HCT116 (cell line): Measurements from ENCODE around the gene TBC1D1. TPM values are rescaled to one million over a fixed set of nuclear protein-coding genes. Genes with fewer than 3 reads are reported as not detected.

Source experiments
- ATAC-seq: fragments of 200-7000 bp; cut with Tn5 transposase; 2 replicates; pipeline ENCODE4 v1.9.1; 2020; ENCODE audit warnings: mild to moderate bottlenecking, moderate library complexity
- BruUV-seq: library from RNA; stranded (reverse); fragments of 400-500 nt; replicated peaks from 2 replicates; lab custom pipeline; 2021; lab: Mats Ljungman, UMichigan
- CTCF ChIA-PET: fragments of 300-600 bp; sonication (Branson Sonifier 250); formaldehyde crosslinking; loops from one replicate; lab custom pipeline; 2021; ENCODE audit warnings: antibody characterized with exemption; lab: Charles Lee
- POLR2A ChIA-PET: fragments of 300-600, 350-600 bp; sonication (Branson Sonifier 250); formaldehyde crosslinking; loops from one replicate; lab custom pipeline; 2021; ENCODE audit warnings: antibody characterized with exemption; lab: Charles Lee
- RAD21 ChIA-PET, 2 experiments: fragments of 300-600 bp; sonication (Branson Sonifier 250); formaldehyde crosslinking; loops; one replicate each; lab custom pipeline; 2023; ENCODE audit warnings: low total read pairs in 2 of 2; ENCODE audit not compliant: uncharacterized antibody in 2 of 2, unreplicated experiment in 2 of 2, low non-redundant PET in 1 of 2; lab: Charles Lee
- DNase-seq: peaks from one replicate; pipeline ENCODE4 v3.0.0-alpha.2; 2010; ENCODE audit warnings: low read depth, low spot score
- H2AFZ ChIP-seq: fragments of 200-600 bp; shearing (Covaris generic), sonication (generic); 2 replicates; pipeline ENCODE4 v1.6.1; 2017; ENCODE audit warnings: low read depth, mixed run types, mixed read lengths, antibody characterized with exemption, low read length; ENCODE audit not compliant: poor library complexity, severe bottlenecking
- H3K27ac ChIP-seq: 2 replicates; pipeline ENCODE4 v1.5.1; 2012; ENCODE audit warnings: low read depth, low read length
- H3K27me3 ChIP-seq: fragments of 200-600 bp; sonication (generic); 2 replicates; pipeline ENCODE4 v1.6.1; 2016; ENCODE audit warnings: mixed run types, low read length, mixed read lengths; ENCODE audit not compliant: insufficient read depth
- H3K36me3 ChIP-seq, 2 experiments: fragments of 200-500 bp in 1 of 2; fragments of 200-600 bp in 1 of 2; sonication (Bioruptor generic) in 1 of 2; sonication (generic) in 1 of 2; 2 replicates each; pipeline versions ENCODE4 v1.5.1 to v1.6.1; 2014 to 2016; ENCODE audit warnings: low read length in 2 of 2, inconsistent platforms in 1 of 2, mixed read lengths in 1 of 2, mixed run types in 1 of 2; ENCODE audit not compliant: insufficient read depth in 2 of 2, control insufficient read depth in 1 of 2
- H3K4me1 ChIP-seq, 2 experiments: fragments of 200-600 bp in 1 of 2; sonication (generic) in 1 of 2; 2 replicates each; pipeline versions ENCODE4 v1.5.1 to v1.6.1; 2012 to 2017; ENCODE audit warnings: low read length in 2 of 2, inconsistent platforms in 1 of 2, mild to moderate bottlenecking in 1 of 2, mixed read lengths in 1 of 2, mixed run types in 1 of 2, moderate library complexity in 1 of 2; ENCODE audit not compliant: insufficient read depth in 2 of 2, control insufficient read depth in 1 of 2
- H3K4me2 ChIP-seq: fragments of 200-600 bp; sonication (generic); 2 replicates; pipeline ENCODE4 v1.6.1; 2017; ENCODE audit warnings: mixed run types, low read length, mixed read lengths
- H3K4me3 ChIP-seq, 2 experiments: fragments of 200-600 bp in 1 of 2; sonication (generic) in 1 of 2; replicated peaks in 1 of 2; 2 replicates each; pipeline ENCODE4 v1.5.1; 2011 to 2016; ENCODE audit warnings: low read length in 2 of 2, control low read depth in 1 of 2, low read depth in 1 of 2, mild to moderate bottlenecking in 1 of 2, mixed read lengths in 1 of 2, mixed run types in 1 of 2
- H3K79me2 ChIP-seq: fragments of 200-600 bp; sonication (generic); 2 replicates; pipeline ENCODE4 v1.6.1; 2017; ENCODE audit warnings: mild to moderate bottlenecking, mixed run types, low read length, moderate library complexity, mixed read lengths; ENCODE audit not compliant: insufficient read depth
- H3K9ac ChIP-seq: fragments of 200-600 bp; sonication (generic); 2 replicates; pipeline ENCODE4 v1.6.1; 2016; ENCODE audit warnings: low read length, mixed read lengths
- H3K9me2 ChIP-seq: fragments of 200-600 bp; sonication (generic), shearing (Covaris generic); 2 replicates; pipeline ENCODE4 v1.6.1; 2017; ENCODE audit warnings: mixed run types, mild to moderate bottlenecking, moderate library complexity; ENCODE audit not compliant: insufficient read depth
- H3K9me3 ChIP-seq, 2 experiments: fragments of 200-500 bp in 1 of 2; fragments of 200-600 bp in 1 of 2; sonication (Bioruptor generic) in 1 of 2; sonication (generic) in 1 of 2; 2 replicates each; pipeline ENCODE4 v1.6.1; 2014 to 2017; ENCODE audit warnings: low read length in 2 of 2, mixed read lengths in 2 of 2, inconsistent platforms in 1 of 2, low read depth in 1 of 2, mild to moderate bottlenecking in 1 of 2, mixed run types in 1 of 2, moderate library complexity in 1 of 2; ENCODE audit not compliant: control insufficient read depth in 1 of 2, insufficient read depth in 1 of 2
- H4K20me1 ChIP-seq: fragments of 200-600 bp; sonication (generic), shearing (Covaris generic); 2 replicates; pipeline ENCODE4 v1.6.1; 2017; ENCODE audit warnings: mixed run types, mild to moderate bottlenecking, moderate library complexity; ENCODE audit not compliant: insufficient read depth
- CBX3 ChIP-seq: IDR thresholded peaks from 2 replicates; pipeline ENCODE4 v1.6.1; 2012; ENCODE audit warnings: low read depth
- EZH2 ChIP-seq: fragments of 200-600 bp; sonication (generic); IDR thresholded peaks from 2 replicates; pipeline ENCODE4 v1.6.1; 2017; ENCODE audit warnings: antibody characterized with exemption, mixed run types
- FOSL1 ChIP-seq: IDR thresholded peaks from 2 replicates; pipeline ENCODE4 v1.6.1; 2012; ENCODE audit warnings: low read depth
- JUND ChIP-seq: IDR thresholded peaks from 2 replicates; pipeline ENCODE4 v1.6.1; 2012
- MAX ChIP-seq: IDR thresholded peaks from 2 replicates; pipeline ENCODE4 v1.6.1; 2012
- RAD21 ChIP-seq: IDR thresholded peaks from 2 replicates; pipeline ENCODE4 v1.6.1; 2012; ENCODE audit warnings: low read depth, mild to moderate bottlenecking
- REST ChIP-seq: IDR thresholded peaks from 2 replicates; pipeline ENCODE4 v1.6.1; 2012; ENCODE audit warnings: low read depth
- SIN3A ChIP-seq: IDR thresholded peaks from 2 replicates; pipeline ENCODE4 v1.6.1; 2012; ENCODE audit warnings: low read depth
- SP1 ChIP-seq: IDR thresholded peaks from 2 replicates; pipeline ENCODE4 v1.6.1; 2012; ENCODE audit warnings: low read depth
- SRF ChIP-seq: IDR thresholded peaks from 2 replicates; pipeline ENCODE4 v1.6.1; 2012; ENCODE audit warnings: low read depth
- TCF7L2 ChIP-seq: IDR thresholded peaks from 2 replicates; pipeline ENCODE4 v1.7.0; 2011; ENCODE audit warnings: borderline replicate concordance, inconsistent platforms; ENCODE audit not compliant: insufficient read depth, insufficient read length; ENCODE audit errors: extremely low read depth
- ZFX ChIP-seq: fragments of 450-650 bp; IDR thresholded peaks from 2 replicates; pipeline ENCODE4 v1.6.1; 2017
- intact Hi-C: fragments of 100-400 bp; cut with micrococcal nuclease; formaldehyde crosslinking; loops from 2 replicates; pipeline ENCODE4 v1.10.0; 2022
- total RNA-seq: library from RNA; stranded (reverse); gene quantifications from one replicate; pipeline ENCODE4 v1.2.1, GENCODE V29; 2021; ENCODE audit not compliant: unreplicated experiment

TBC1D1 gene
- total RNA-seq, 1 experiment from 2014 or later: 82.7 TPM

- Histone ChIP-seq H3K4me2 (no peak overlapping the region), H3K27ac (no peak overlapping the region), H3K4me3 (no peak overlapping the region), H3K9me2 (no peaks in the 10 kb centered on the region), H3K36me3 (0 out of 4 replicates have a peak, but pooled peaks cover 0 to 4% of the 10 kb centered on the region in 2 experiments), H3K4me1 (peaks cover 0 to 6% of the 10 kb centered on the region in 2 experiments; a peak in 2 of 4 replicates), H3K79me2 (no peaks in the 10 kb centered on the region), H3K9me3 (no peaks in the 10 kb centered on the region), H4K20me1 (no peaks in the 10 kb centered on the region), H2AFZ (no peak overlapping the region), H3K27me3 (no peaks in the 10 kb centered on the region), H3K9ac (no peak overlapping the region)
- ChIA-PET POLR2A (no interaction called here), RAD21 (no interaction called here), CTCF (no interaction called here)
- intact Hi-C loops: no loop called here
- ATAC-seq: no peak
- no TSS peak for BruUV-seq
- DNase-seq: no peak
- TF ChIP-seq SIN3A: no peak
- no peak for TF ChIP-seq EZH2
- no peak for TF ChIP-seq SP1
- TF ChIP-seq ZFX: no peak
- no peak for TF ChIP-seq TCF7L2
- no peak for TF ChIP-seq RAD21
- no peak for TF ChIP-seq JUND
- no peak for TF ChIP-seq SRF
- no peak for TF ChIP-seq REST
- TF ChIP-seq FOSL1: no peak
- no peak for TF ChIP-seq CBX3
- no peak for TF ChIP-seq MAX
Observed at GRCh38 chr4:38133711-38134480, 243.0 kb downstream of the TBC1D1 start.
